Stimulated activated CD8-positive, alpha-beta memory T cell treated with anti-CD3 and anti-CD28 coated beads, Interleukin-12 subunit alpha, Interleukin-12 subunit beta, amount 100 ng/mL, for 24 hours (primary cell): ENCODE data around the gene LRP1B.

Experiments
- DNase-seq: peaks from one replicate; pipeline ENCODE4 v3.0.0-alpha.2; 2020; ENCODE audit errors: extremely low read depth

Gene LRP1B

DNA sequence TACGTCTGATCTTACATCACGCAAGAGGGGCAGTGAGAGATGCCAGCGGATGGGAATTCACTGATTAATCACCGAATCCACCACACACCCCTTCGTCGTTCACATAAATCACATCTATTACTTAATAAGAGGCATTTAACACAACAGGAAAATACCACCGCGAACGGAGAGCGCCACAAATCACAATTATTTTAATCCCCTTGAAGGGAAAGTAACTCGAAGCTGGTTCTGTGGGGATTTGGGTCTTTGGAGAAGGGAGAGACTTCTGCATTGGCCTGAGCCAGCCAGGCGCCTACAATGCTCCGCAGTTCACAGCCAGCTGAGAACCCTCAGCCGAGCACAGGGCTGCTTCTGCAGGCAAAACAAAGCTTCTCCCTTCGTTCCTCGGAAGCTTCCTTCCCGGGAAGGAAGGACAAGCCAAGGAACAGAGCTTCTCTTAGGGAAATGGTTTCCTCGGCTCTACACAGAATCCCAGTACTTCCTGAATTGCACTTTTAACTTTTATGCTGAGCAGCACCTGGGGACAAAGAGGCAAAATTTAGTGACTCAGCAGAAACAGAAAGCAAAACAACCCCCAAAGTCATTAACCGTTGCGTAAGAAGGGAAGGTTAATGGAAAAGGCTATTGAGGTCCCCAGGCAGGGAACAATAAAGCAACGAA, at the start of gene LRP1B:
LRP1B (minus strand) TSS at position 7 of the 660 bp plus-strand sequence. CDS start 287 bp downstream, outside the sequence.
- no peak for DNase-seq

- DNase-seq = no peak
These were observed 48.9 kb upstream of the LRP1B start for GRCh38 chr2:142179686-142180085.

DNA sequence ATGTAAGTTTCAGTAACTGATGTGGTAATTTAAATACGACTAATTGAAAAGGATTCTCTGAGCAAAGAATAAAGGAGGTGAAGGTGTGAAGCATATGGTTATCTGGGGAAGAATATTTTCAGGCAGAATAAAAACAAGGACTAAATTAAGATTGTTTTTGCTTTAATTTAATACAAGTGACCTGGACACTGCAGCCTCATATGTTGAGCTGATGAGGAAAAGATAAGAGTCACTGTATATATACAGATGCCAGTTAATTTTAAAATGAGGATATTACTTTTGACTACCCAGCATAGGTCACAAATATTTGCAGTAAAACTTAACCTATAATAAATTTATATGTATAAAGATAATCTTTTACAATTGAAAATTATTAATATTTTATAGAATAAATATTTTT, 47.8 kb upstream of the LRP1B start:
- DNase-seq = no peak

GRCh38 chr2:142176941-142177340, 46.1 kb upstream of the LRP1B start:
- no peak for DNase-seq

- no peak for DNase-seq
These were observed 45.1 kb upstream of the LRP1B start for GRCh38 chr2:142175813-142176338.

DNA sequence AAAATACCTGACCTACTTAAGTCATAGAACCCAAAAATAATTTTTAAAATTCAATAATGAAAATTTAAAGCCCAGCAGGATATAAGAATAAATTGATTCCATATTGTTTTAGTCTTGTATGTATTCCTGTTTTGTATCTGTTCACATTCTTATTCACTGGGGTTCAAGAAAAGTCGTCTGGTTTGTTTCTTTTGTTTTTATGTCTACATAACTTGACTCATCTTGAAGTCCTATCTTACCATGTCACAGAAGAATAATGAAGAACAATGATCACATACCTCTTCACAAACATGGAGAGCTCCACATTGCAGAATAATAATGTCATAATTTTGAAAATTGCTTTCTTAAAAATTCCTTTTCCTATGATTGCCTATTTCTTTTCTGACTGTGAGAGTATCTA, 43.4 kb upstream of the LRP1B start:
- no peak for DNase-seq

DNA sequence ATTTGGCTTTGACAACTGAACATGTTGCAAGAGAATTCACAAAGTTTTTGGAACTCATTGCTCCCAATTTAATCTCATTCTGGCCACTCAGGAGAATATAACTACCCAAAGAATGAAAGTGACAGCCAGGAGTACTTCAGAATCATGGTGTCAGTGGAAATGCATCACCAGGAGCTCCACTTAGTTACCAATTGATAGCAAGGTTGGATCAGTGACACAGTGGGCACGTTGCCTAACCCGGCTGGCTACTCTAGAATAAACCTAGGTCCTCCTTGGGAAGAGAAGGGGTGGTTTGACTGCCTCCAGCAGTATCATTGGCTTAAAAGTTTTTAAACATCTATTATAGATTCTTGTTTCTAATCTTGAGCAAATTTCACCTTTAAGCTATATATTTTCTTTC, 40.0 kb upstream of the LRP1B start:
- no peak for DNase-seq

GRCh38 chr2:142165790-142166189, 35.0 kb upstream of the LRP1B start:
- DNase-seq = no peak

DNA sequence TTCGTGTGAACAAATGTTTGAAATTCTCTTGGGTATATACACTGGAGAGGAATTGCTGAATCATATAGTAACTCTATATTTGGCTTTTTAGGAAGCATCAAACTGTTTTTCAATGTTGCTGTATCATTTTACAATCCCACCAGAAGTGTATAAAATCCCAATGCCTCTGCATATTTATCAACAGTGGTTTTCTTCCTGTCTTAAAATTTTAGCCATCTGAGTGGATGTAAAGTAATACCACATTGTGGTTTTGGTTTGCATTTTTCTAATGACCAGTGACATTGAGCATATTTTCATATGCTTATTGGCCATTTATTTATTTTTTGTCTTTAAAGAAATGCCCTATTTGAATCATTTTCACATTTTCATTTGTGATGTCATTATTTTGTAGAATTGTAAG, 22.8 kb upstream of the LRP1B start:
- no peak for DNase-seq

- no peak for DNase-seq
These were observed 19.6 kb upstream of the LRP1B start for GRCh38 chr2:142150453-142150852.

GRCh38 chr2:142144547-142144946, 13.7 kb upstream of the LRP1B start:
- no peak for DNase-seq

DNA sequence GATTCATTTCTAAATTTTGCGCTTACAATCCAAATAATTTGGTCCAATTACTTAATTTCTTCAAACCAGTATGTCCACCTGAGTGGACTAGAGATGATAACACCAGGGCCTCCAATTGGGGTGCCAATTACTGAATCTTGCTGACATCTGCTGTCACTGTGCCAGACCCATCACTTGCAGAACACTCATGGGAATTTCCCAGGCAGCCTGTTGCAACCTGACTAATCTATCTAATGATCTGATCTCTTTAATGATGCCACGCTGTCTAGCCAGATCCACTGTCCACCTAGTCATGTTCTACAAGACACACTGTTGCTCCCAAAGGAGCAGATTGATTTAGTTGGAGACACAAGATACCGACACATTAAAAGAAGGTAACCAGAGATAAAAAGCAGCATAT, 11.8 kb upstream of the LRP1B start:
- no peak for DNase-seq

GRCh38 chr2:142140434-142140845, 9.6 kb upstream of the LRP1B start:
- DNase-seq = no peak

DNA sequence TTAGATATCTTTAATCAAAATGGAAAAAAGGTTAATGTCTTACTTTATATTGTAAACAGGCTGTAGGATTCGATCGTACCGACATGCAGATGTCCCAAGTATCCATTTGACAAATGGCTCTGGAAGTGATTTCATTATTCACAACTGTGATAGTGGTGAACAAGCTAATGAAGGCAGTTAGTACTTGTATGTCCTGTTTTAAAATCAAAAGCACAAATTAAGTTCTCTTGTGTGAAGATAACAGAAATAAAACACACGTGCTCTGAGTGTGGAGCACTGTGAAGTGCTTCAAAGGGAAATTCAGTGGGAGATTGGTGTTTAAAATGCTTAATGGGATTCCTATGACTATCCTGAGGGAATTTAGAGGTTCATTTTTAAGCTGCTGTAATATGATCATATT, 8.6 kb upstream of the LRP1B start:
- no peak for DNase-seq

- DNase-seq = no peak
These were observed 5.8 kb upstream of the LRP1B start for GRCh38 chr2:142136571-142136970.

DNA sequence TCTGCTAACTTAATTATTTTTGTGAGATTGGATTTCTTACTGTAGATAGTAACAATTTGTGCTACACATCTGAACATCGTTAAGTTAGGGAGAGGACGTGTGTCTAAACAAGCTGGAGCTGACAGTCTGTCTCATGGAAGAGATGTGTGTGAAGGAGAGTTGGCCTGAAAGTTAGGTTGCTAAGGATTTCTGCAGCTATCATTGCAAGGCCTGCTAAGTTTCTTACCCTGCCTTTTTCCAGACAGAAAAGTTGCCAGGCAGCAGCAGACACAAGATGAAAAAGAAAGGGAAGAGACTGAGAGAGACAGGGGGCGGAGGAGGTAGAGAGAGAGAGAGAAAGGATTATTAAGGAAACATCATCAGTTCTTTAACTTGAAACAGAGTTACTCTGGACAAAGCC, 4.1 kb upstream of the LRP1B start:
- no peak for DNase-seq

GRCh38 chr2:142130111-142131009, 456 bp downstream of the LRP1B start:
- DNase-seq = no peak

DNA sequence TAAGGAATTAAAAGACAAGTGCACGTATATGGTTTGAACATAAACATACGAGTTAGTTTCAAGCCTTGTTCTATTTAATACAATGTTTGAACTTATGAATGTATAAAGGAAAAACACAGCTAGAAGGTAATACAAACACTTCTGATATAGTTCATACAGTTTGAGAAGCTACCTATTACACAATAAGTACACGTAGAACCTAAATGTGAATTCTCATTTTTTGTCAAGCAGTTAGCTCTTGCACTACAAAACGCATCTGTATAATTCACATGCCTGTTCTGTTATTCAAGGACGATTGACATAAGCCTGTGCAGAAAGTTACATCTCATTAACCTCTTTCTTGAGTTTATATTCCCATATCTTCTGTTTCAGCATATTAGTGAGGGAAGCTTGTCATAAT, 2.7 kb downstream of the LRP1B start:
- no peak for DNase-seq

- no peak for DNase-seq
These were observed 3.6 kb downstream of the LRP1B start for GRCh38 chr2:142127248-142127647.

GRCh38 chr2:142124706-142125105, 6.1 kb downstream of the LRP1B start:
- no peak for DNase-seq

- no peak for DNase-seq
These were observed 11.5 kb downstream of the LRP1B start for GRCh38 chr2:142119347-142119746.

GRCh38 chr2:142112757-142113221, 18.0 kb downstream of the LRP1B start:
- no peak for DNase-seq
